Calu3 (cell line): ENCODE measurements around the gene LBH. TPM values are rescaled to one million over a fixed set of nuclear protein-coding genes. Genes with fewer than 3 reads are reported as not detected.

ENCODE experiments used
- BruUV-seq: library from RNA; stranded (reverse); fragments of 400-500 nt; replicated peaks from 2 replicates; lab custom pipeline; 2021; lab: Mats Ljungman, UMichigan
- CTCF ChIA-PET: fragments of 300-600 bp; sonication (Branson Sonifier 250); formaldehyde crosslinking; loops from one replicate; lab custom pipeline; 2022; ENCODE audit warnings: antibody characterized with exemption; lab: Charles Lee
- DNase-seq: peaks from one replicate; pipeline ENCODE4 v3.0.0; 2022
- H3K27ac Mint-ChIP-seq: one replicate; pipeline ENCODE4 v1.8.0; 2022; ENCODE audit warnings: mixed read lengths; ENCODE audit not compliant: unreplicated experiment
- H3K27me3 Mint-ChIP-seq: one replicate; pipeline ENCODE4 v1.8.0; 2022; ENCODE audit warnings: mixed read lengths; ENCODE audit not compliant: unreplicated experiment
- H3K36me3 Mint-ChIP-seq: one replicate; pipeline ENCODE4 v1.8.0; 2022; ENCODE audit warnings: mild to moderate bottlenecking, moderate library complexity, mixed read lengths; ENCODE audit not compliant: insufficient read depth, unreplicated experiment
- H3K4me1 Mint-ChIP-seq: one replicate; pipeline ENCODE4 v1.8.0; 2022; ENCODE audit warnings: mild to moderate bottlenecking, low read depth, mixed read lengths; ENCODE audit not compliant: unreplicated experiment
- H3K4me3 Mint-ChIP-seq: one replicate; pipeline ENCODE4 v1.8.0; 2022; ENCODE audit warnings: mild to moderate bottlenecking, low read depth, moderate library complexity, mixed read lengths; ENCODE audit not compliant: unreplicated experiment
- H3K9me3 Mint-ChIP-seq: one replicate; pipeline ENCODE4 v1.8.0; 2022; ENCODE audit warnings: low read depth, mixed read lengths; ENCODE audit not compliant: unreplicated experiment
- intact Hi-C: fragments of 100-400 bp; cut with micrococcal nuclease; formaldehyde crosslinking; loops from one replicate; pipeline ENCODE4 v1.10.0; 2022; ENCODE audit not compliant: unreplicated experiment
- total RNA-seq: library from RNA; stranded (reverse); gene quantifications from 2 replicates; pipeline ENCODE4 v1.2.3, GENCODE V29; 2022
- TF ChIP-seq, protein P1 (sequence below): fragments of 200-600 bp; IDR thresholded peaks from one replicate; pipeline ENCODE4 v1.8.0; 2022; ENCODE audit warnings: antibody characterized with exemption; ENCODE audit not compliant: unreplicated experiment

The LBH gene
- total RNA-seq, 1 experiment from 2014 or later = 3.3 TPM

DNA sequence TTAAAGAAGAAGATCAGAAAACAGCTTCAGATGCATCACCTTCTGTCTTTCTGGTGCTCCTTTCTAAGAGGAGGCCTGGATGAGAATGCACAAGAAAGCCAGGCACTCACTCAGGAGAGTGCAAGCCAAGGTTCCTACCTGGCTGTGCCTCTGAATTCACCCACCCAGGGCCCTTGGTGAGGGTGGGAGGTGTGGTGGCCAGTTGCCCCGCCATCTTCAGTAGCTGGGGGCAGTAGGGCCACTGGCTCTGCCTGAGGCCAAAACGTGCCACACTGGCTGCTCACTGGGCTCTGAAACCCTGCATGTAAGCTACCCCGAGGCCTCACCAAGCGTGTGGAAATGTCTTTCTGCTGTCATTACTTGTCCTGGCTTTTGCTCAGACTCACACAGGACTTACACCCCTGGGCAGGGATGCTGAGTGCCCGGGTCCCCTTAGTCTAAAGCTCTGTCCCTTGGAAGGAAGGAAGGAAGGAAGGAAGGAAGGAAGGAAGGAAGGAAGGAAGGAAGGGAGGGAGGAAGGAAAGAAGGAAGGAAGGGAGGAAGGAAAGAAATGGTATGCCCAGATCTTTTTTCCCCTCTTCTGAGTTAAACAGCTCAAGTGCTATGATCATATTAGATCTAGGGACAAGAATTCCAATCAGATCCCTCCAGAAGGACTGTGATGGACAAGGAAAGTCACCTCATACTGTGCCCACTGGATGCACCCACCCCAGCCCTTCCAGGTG, 8.5 kb upstream of the LBH start:
- Mint-ChIP-seq H3K27ac (no peak overlapping the region), H3K4me3 (no peak overlapping the region), H3K27me3 (peaks cover 68% of the 10 kb centered on the region), H3K36me3 (no peaks in the 10 kb centered on the region), H3K9me3 (no peaks in the 10 kb centered on the region), H3K4me1 (peaks cover 5% of the 10 kb centered on the region)
- CTCF ChIA-PET = no interaction called here
- intact Hi-C loops = no loop called here
- no peak for DNase-seq
- TF ChIP-seq, protein P1, sequence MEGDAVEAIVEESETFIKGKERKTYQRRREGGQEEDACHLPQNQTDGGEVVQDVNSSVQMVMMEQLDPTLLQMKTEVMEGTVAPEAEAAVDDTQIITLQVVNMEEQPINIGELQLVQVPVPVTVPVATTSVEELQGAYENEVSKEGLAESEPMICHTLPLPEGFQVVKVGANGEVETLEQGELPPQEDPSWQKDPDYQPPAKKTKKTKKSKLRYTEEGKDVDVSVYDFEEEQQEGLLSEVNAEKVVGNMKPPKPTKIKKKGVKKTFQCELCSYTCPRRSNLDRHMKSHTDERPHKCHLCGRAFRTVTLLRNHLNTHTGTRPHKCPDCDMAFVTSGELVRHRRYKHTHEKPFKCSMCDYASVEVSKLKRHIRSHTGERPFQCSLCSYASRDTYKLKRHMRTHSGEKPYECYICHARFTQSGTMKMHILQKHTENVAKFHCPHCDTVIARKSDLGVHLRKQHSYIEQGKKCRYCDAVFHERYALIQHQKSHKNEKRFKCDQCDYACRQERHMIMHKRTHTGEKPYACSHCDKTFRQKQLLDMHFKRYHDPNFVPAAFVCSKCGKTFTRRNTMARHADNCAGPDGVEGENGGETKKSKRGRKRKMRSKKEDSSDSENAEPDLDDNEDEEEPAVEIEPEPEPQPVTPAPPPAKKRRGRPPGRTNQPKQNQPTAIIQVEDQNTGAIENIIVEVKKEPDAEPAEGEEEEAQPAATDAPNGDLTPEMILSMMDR = no peak
- BruUV-seq = no TSS peak

DNA sequence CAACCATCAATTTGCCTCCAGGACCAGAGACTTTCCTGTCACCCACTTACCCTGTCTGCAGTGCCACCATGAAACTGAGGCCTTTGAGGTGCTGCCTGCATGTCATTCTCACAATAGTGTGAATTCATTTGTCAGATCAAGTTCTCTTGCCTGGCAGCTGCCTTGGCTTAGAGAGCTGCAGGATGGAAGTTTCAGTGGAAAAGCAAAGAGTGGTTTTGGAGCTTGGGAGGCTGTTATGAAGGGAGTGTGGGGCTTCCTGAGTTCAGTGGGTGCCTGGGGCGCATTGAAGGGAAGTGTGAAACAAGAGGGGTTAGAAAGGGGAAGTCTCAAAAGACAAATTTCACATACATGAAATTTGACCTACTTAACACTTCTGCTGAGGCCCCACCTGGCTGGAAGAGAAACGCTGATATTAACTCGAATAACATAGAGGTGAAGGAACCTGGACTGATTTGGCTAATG, 7.9 kb upstream of the LBH start:
- no peak overlapping the region for H3K4me3 Mint-ChIP-seq
- BruUV-seq = no TSS peak
- H3K9me3 Mint-ChIP-seq = no peaks in the 10 kb centered on the region
- no peaks in the 10 kb centered on the region for H3K36me3 Mint-ChIP-seq
- CTCF ChIA-PET = no interaction called here
- no peak overlapping the region for H3K27ac Mint-ChIP-seq
- intact Hi-C loops = no loop called here
- peaks cover 68% of the 10 kb centered on the region for H3K27me3 Mint-ChIP-seq
- DNase-seq = no peak
- H3K4me1 Mint-ChIP-seq = no peaks in the 10 kb centered on the region
- TF ChIP-seq, protein P1 = no peak

DNA sequence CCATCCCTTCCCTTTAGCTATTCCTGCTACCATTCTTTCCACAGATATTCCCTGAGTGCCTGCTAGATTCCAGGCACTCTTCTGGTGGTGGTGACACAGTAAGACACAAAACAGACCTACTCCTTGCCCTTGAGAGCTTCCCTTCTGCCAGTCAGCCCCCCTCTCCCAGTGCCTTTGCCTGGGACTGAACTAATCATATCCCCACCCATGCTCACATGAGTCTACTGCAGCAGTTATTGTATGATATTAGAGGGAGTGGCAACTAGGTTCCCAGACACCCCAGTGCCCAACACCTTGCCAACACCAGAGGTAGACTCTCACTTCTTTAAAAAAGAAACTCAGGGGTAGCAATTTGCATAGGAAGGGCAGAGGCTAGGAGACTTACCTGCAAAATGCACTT, 7.2 kb upstream of the LBH start:
- CTCF ChIA-PET = interaction anchor here (0.6 kb wide), 1 partner anchor 418 kb away, joined by 3 read pairs; no protein-coding TSS in a partner anchor
- H3K27me3 Mint-ChIP-seq = peaks cover 68% of the 10 kb centered on the region
- no peak overlapping the region for H3K27ac Mint-ChIP-seq

DNA sequence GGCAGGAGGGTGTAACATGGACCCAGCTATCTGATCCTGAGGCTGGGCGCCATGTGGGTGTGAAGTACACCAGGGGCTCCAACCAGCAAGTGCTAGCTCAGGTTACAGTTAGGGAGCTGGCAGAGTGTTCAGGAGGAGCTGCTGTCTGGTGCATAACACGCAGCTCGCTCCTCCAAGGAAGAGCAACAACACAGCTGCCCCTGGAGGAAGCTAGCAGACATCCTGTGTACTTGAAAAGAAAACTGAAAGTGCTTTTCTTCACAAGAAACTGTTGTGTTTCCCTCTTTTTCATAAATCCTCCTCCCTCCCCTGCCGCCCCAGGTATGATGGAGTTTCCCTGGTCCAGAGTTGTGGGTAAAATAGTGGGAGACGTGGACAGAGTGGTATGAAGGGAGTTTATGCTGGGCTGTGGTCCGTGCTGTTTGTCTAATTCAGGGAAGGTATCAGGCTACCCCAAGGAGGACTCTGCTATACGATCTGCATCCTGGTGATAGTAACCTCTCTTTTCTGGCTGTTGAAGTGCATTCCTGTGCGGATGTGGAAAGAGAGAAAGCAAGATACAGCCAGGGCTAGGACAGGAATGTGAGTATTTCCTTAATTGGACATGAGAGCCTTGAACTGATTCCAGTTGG, 6.1 kb upstream of the LBH start:
- Mint-ChIP-seq H3K4me3 (no peak overlapping the region), H3K4me1 (no peaks in the 10 kb centered on the region), H3K27me3 (peaks cover 79% of the 10 kb centered on the region), H3K9me3 (no peaks in the 10 kb centered on the region), H3K27ac (no peak overlapping the region), H3K36me3 (peaks cover under 1% of the 10 kb centered on the region)
- CTCF ChIA-PET = no interaction called here
- intact Hi-C loops = no loop called here
- TF ChIP-seq, protein P1 = no peak
- no peak for DNase-seq
- no TSS peak for BruUV-seq

More for the DNA sequence above, 7.2 kb upstream of the LBH start:
- Mint-ChIP-seq H3K4me3 (no peak overlapping the region), H3K4me1 (no peaks in the 10 kb centered on the region), H3K36me3 (no peaks in the 10 kb centered on the region), H3K9me3 (no peaks in the 10 kb centered on the region)
- TF ChIP-seq, protein P1 = no peak
- DNase-seq = no peak
- intact Hi-C loops = no loop called here
- no TSS peak for BruUV-seq
